Lower lobe of right lung (tissue), 2 donors: ENCODE measurements around the gene TRIM29. TPM values are rescaled to one million over a fixed set of nuclear protein-coding genes. Genes with fewer than 3 reads are reported as not detected.

Experiments
- ATAC-seq, 2 donors: fragments of 200-7000 bp; cut with Tn5 transposase; one replicate each; pipeline ENCODE4 v1.9.1; 2020 to 2022; ENCODE audit warnings: mild to moderate bottlenecking in 2 of 2, moderate library complexity in 2 of 2
- DNase-seq: peaks from one replicate; pipeline ENCODE4 v3.0.0-alpha.2; 2020
- H3K27ac ChIP-seq: fragments of 200-600 bp; one replicate; pipeline ENCODE4 v1.8.0; 2022
- H3K27me3 ChIP-seq: fragments of 200-600 bp; one replicate; pipeline ENCODE4 v1.8.0; 2022; ENCODE audit warnings: low read depth
- H3K36me3 ChIP-seq: fragments of 200-600 bp; one replicate; pipeline ENCODE4 v1.8.0; 2022; ENCODE audit warnings: mild to moderate bottlenecking
- H3K4me1 ChIP-seq: fragments of 200-600 bp; one replicate; pipeline ENCODE4 v1.8.0; 2022
- H3K4me3 ChIP-seq: fragments of 200-600 bp; one replicate; pipeline ENCODE4 v1.8.0; 2022; ENCODE audit warnings: mild to moderate bottlenecking
- H3K9me3 ChIP-seq: fragments of 200-600 bp; one replicate; pipeline ENCODE4 v1.8.0; 2022
- intact Hi-C: fragments of 100-400 bp; cut with DNase I; formaldehyde crosslinking; loops from one replicate; pipeline ENCODE4 v1.11.0; 2022
- total RNA-seq: library from RNA; stranded (reverse); fragmentation: NEBNext Ultra II Directional; extraction: Animal tissue kit (Norgen Biotek cat#: 25700); gene quantifications from one replicate; pipeline ENCODE4 v1.2.1, GENCODE V29; 2021
- TF ChIP-seq, protein P1 (sequence below): fragments of 200-600 bp; IDR thresholded peaks from one replicate; pipeline ENCODE4 v1.8.0; 2022; ENCODE audit warnings: antibody characterized with exemption, mild to moderate bottlenecking
- donor health status: DM: no; HTN: yes; CAD: no; lungs with severe emphysema.

Gene TRIM29
- total RNA-seq, 1 donor from 2014 or later: 8.3 TPM

DNA sequence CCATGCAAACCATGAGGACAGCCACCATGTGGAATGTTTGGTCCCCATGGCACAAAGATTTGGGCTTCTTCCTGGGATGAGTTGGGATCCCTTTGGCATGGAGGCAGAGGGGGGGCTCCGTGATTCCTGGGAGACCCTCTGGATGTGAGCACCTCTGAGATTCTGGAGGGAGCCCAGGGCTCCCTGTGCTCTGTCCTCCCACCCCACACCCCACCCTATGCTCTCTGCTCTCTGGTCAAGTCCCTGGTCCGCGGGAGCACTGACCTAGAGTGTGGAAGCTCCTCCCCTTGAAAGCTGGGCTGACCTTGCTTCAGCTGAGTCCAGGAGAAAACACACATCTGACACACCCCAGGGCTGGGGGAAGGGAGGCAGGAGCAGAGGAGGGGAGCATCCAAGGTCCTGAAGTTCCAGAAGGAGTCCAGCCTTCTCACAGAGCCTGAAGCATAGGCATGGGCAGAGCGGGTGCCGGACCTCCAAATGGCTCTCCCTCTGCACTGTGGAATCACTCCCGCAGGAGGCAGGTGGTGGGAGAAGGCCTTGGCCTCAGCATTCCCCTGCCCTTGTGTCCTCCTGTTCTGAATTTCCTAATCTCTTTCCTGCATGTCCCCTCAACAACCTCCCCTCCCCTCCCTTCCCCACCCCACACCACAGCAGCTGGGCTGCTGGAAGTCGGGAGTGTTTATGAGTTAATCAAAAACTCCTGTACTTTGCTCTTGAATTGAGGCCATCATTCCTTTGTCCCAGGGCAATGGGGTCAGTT lies 47.2 kb upstream of the TRIM29 start:
- no peak overlapping the region for H3K27ac ChIP-seq

GRCh38 chr11:120184371-120184945 lies 46.5 kb upstream of the TRIM29 start:
- intact Hi-C loops: no loop called here
- Histone ChIP-seq H3K36me3 (no peaks in the 10 kb centered on the region), H3K9me3 (no peaks in the 10 kb centered on the region), H3K4me3 (no peak overlapping the region), H3K27me3 (no peaks in the 10 kb centered on the region), H3K27ac (no peak overlapping the region), H3K4me1 (peaks cover 14% of the 10 kb centered on the region)
- DNase-seq (no peak), ATAC-seq (no peak)
- TF ChIP-seq, protein P1, sequence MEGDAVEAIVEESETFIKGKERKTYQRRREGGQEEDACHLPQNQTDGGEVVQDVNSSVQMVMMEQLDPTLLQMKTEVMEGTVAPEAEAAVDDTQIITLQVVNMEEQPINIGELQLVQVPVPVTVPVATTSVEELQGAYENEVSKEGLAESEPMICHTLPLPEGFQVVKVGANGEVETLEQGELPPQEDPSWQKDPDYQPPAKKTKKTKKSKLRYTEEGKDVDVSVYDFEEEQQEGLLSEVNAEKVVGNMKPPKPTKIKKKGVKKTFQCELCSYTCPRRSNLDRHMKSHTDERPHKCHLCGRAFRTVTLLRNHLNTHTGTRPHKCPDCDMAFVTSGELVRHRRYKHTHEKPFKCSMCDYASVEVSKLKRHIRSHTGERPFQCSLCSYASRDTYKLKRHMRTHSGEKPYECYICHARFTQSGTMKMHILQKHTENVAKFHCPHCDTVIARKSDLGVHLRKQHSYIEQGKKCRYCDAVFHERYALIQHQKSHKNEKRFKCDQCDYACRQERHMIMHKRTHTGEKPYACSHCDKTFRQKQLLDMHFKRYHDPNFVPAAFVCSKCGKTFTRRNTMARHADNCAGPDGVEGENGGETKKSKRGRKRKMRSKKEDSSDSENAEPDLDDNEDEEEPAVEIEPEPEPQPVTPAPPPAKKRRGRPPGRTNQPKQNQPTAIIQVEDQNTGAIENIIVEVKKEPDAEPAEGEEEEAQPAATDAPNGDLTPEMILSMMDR: no peak

More for the DNA sequence above, 47.2 kb upstream of the TRIM29 start:
- TF ChIP-seq, protein P1: no peak
- DNase-seq (no peak), ATAC-seq (peak; percentile 43 to 49)
- peaks cover 14% of the 10 kb centered on the region for H3K4me1 ChIP-seq
- H3K36me3 ChIP-seq: no peaks in the 10 kb centered on the region
- H3K27me3 ChIP-seq: no peaks in the 10 kb centered on the region
- no peak overlapping the region for H3K4me3 ChIP-seq
- H3K9me3 ChIP-seq: no peaks in the 10 kb centered on the region
- intact Hi-C loops: no loop called here

GRCh38 chr11:120183701-120184141 lies 45.8 kb upstream of the TRIM29 start:
- intact Hi-C loops: no loop called here

DNA sequence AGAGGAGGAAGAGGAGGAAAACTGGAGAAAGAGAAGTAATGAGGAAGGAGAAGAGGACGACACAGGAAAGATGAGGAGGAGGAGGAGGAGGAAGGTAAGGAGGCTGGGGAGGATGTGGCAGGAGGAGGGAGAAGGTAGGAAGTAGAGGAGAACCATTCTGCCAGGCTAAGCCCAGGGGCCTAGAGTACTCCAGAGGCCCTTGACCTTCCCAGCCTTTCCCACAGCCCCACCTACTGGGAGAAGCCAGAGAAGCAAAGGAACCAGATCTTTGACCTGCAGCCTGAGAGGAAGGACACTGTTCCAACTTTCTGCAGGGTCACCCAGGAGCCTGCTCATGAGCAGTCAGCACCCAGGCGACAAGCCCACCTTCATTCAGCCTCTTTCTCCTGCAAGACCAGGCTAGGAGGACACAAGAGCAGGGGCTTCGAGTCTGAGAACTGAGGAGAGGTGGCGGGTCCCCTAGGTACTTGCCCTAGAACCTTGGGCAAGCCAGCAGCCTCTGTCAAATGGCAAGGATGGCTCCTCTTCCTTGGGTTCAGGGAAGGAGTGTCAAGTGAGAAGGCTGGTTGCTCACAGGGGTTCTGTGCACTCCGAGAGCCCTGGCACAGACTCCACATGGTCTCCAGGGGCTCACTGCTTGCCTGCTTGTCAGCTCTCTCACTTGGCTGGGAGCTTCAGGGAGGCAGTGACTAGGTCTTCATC lies 45.0 kb upstream of the TRIM29 start:
- no peak overlapping the region for H3K27ac ChIP-seq
- H3K36me3 ChIP-seq: no peaks in the 10 kb centered on the region
- intact Hi-C loops: no loop called here
- H3K4me3 ChIP-seq: no peak overlapping the region
- H3K4me1 ChIP-seq: peaks cover 14% of the 10 kb centered on the region
- ATAC-seq (peak; percentile 42 to 56), DNase-seq (no peak)
- TF ChIP-seq, protein P1: peak; percentile 19
- H3K9me3 ChIP-seq: no peaks in the 10 kb centered on the region
- H3K27me3 ChIP-seq: no peaks in the 10 kb centered on the region

More at GRCh38 chr11:120183701-120184141, 45.8 kb upstream of the TRIM29 start:
- H3K27ac ChIP-seq: no peak overlapping the region
- no peak overlapping the region for H3K4me3 ChIP-seq
- H3K36me3 ChIP-seq: no peaks in the 10 kb centered on the region
- H3K9me3 ChIP-seq: no peaks in the 10 kb centered on the region
- peaks cover 14% of the 10 kb centered on the region for H3K4me1 ChIP-seq
- DNase-seq (no peak), ATAC-seq (no peak)
- TF ChIP-seq, protein P1: no peak
- H3K27me3 ChIP-seq: no peaks in the 10 kb centered on the region

GRCh38 chr11:120182372-120182771 lies 44.5 kb upstream of the TRIM29 start:
- intact Hi-C loops: no loop called here
- Histone ChIP-seq H3K27ac (no peak overlapping the region), H3K4me1 (peaks cover 14% of the 10 kb centered on the region), H3K9me3 (no peaks in the 10 kb centered on the region), H3K27me3 (no peaks in the 10 kb centered on the region), H3K4me3 (no peak overlapping the region), H3K36me3 (no peaks in the 10 kb centered on the region)
- DNase-seq: no peak
- TF ChIP-seq, protein P1: no peak
- no peak for ATAC-seq
